ENCODE results near the gene PROZ. TPM values are rescaled to one million over a fixed set of nuclear protein-coding genes. Genes with fewer than 3 reads are reported as not detected.

Gene PROZ
- total RNA-seq, 4 donors from 2014 or later, result not detected

DNA sequence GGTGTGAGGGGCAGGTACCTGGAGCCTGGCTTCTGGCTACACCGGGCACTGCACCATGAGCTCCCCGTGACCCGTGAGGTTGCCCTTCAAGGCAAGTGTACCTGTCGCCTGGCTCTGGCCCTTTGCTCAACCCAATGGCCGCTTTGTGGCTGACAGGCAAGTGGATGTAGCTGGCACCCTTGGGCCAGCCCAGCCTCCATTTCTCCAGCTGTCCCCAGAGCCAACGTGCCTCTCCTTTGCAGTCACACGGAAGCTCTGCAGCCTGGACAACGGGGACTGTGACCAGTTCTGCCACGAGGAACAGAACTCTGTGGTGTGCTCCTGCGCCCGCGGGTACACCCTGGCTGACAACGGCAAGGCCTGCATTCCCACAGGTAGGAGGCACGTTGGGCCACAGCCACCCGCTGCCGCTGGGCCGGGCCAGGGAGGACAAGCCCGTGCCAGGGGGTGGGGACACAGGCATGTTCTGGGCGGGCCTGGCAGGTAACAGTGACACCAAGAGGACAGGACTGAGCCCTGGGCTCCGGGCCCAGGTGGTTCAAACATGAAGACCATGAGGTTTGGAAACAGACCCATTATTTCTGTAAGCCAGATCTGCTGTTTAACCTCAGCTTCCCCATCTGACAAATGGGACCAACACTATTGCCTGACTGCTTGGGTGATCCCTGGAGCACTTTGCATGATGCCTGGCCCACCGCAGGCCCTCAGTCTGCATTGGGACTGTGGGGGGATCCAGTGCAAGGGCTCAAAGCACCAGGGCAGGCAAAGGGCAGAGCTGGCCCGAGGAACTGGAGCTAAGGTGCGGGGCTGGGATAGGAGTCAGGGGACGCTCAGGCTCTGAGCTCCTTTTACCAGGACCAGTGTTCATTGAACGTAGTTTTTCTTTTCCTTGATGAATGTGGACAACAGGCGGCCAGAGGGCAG, 17.5 kb upstream of the PROZ start:
- no peak overlapping the region for H3K27ac ChIP-seq
- H3K4me1 ChIP-seq, result no peaks in the 10 kb centered on the region
- H3K36me3 ChIP-seq, result peaks cover 0 to 11% (median 0%) of the 10 kb centered on the region in 3 donors
- no peak overlapping the region for H3K4me3 ChIP-seq
- H3K9me3 ChIP-seq, result no peaks in the 10 kb centered on the region
- DNase-seq, result no peak
- 88 to 91% methylated on average over 9 to 11 of the region's 26 CpGs for WGBS, 2 donors
- TF ChIP-seq, protein P1, sequence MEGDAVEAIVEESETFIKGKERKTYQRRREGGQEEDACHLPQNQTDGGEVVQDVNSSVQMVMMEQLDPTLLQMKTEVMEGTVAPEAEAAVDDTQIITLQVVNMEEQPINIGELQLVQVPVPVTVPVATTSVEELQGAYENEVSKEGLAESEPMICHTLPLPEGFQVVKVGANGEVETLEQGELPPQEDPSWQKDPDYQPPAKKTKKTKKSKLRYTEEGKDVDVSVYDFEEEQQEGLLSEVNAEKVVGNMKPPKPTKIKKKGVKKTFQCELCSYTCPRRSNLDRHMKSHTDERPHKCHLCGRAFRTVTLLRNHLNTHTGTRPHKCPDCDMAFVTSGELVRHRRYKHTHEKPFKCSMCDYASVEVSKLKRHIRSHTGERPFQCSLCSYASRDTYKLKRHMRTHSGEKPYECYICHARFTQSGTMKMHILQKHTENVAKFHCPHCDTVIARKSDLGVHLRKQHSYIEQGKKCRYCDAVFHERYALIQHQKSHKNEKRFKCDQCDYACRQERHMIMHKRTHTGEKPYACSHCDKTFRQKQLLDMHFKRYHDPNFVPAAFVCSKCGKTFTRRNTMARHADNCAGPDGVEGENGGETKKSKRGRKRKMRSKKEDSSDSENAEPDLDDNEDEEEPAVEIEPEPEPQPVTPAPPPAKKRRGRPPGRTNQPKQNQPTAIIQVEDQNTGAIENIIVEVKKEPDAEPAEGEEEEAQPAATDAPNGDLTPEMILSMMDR (IDR thresholded peaks at IDR 0.05), result no peak
- no peak for TF ChIP-seq POLR2A (IDR thresholded peaks at IDR 0.05)
- no peaks in the 10 kb centered on the region for H3K27me3 ChIP-seq
- intact Hi-C loops (cut with DNase I), result no loop called here

DNA sequence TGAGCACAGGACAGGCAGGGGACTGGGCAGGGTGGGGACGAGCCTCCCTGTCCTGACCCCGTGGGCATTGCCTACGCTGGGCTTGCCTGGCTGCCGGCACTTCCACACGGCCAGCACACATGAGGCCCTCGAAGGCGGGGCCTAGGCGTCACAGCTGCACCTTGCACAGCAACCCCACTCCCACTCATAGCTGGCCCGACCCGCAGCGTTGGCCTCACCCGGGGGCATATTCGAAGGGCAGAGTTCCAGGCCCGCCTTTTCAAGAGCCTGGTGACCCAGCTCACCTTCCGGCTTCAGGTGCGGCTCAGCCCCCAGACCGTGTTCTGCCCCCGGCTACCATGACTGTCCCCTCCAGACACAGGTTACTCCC, 16.9 kb upstream of the PROZ start:
- DNase-seq, result no peak
- no peaks in the 10 kb centered on the region for H3K4me1 ChIP-seq
- WGBS, 2 donors, result 75 to 94% methylated on average over 7 to 13 of the region's 18 CpGs
- peaks cover 0 to 11% (median 0%) of the 10 kb centered on the region in 3 donors for H3K36me3 ChIP-seq
- H3K27me3 ChIP-seq, result no peaks in the 10 kb centered on the region
- intact Hi-C loops (cut with DNase I), result no loop called here
- H3K9me3 ChIP-seq, result no peaks in the 10 kb centered on the region
- H3K27ac ChIP-seq, result no peak overlapping the region
- no peak overlapping the region for H3K4me3 ChIP-seq
- TF ChIP-seq POLR2A (IDR thresholded peaks at IDR 0.05), result no peak
- TF ChIP-seq, protein P1 (IDR thresholded peaks at IDR 0.05), result no peak

GRCh38 chr13:113142876-113143275, 15.6 kb upstream of the PROZ start:
- 78 to 81% methylated on average over 7 of the region's 7 CpGs for WGBS, 2 donors
- Histone ChIP-seq H3K36me3 (peaks cover 0 to 11% (median 0%) of the 10 kb centered on the region in 3 donors), H3K4me1 (no peaks in the 10 kb centered on the region), H3K27ac (no peak overlapping the region), H3K4me3 (no peak overlapping the region), H3K9me3 (no peaks in the 10 kb centered on the region), H3K27me3 (no peaks in the 10 kb centered on the region)
- TF ChIP-seq, protein P1 (IDR thresholded peaks at IDR 0.05), result no peak
- no peak for TF ChIP-seq POLR2A (IDR thresholded peaks at IDR 0.05)
- DNase-seq, result no peak
- intact Hi-C loops (cut with DNase I), result no loop called here

DNA sequence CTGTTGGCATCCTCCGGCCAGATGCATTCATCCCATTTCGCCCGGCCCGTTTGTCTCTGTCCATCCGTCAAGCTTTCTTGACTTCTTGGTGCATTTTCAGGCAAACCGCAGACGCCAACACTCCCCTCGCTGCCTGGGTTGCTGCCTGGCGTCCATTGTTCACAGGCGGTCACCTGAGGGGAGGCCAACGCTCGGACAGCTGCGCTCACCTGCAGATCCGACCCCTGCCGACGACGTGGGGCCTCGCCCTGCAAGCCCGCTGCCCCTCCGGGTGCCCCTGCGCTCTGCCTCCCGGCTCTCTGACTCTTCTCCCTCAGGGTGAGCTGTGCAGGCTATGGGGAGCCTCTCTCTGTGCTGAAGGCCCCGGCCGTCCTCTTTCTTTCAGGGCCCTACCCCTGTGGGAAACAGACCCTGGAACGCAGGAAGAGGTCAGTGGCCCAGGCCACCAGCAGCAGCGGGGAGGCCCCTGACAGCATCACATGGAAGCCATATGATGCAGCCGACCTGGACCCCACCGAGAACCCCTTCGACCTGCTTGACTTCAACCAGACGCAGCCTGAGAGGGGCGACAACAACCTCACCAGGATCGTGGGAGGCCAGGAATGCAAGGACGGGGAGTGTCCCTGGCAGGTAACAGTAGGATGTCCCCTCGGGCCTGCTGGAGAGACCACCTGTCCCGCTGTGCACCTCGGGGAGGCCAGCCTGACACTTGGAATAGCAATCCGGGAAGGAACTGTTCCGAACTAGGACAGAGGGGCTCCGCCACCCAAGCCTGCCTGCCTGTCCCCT, 14.8 kb upstream of the PROZ start:
- H3K27me3 ChIP-seq, result no peaks in the 10 kb centered on the region
- no peaks in the 10 kb centered on the region for H3K9me3 ChIP-seq
- no peak overlapping the region for H3K27ac ChIP-seq
- WGBS, 2 donors, result 83 to 88% methylated on average over 16 to 22 of the region's 39 CpGs
- intact Hi-C loops (cut with DNase I), result no loop called here
- no peak for DNase-seq
- no peaks in the 10 kb centered on the region for H3K4me1 ChIP-seq
- TF ChIP-seq, protein P1 (IDR thresholded peaks at IDR 0.05), result no peak
- TF ChIP-seq POLR2A (IDR thresholded peaks at IDR 0.05), result no peak
- peaks cover 0 to 11% (median 0%) of the 10 kb centered on the region in 3 donors for H3K36me3 ChIP-seq
- H3K4me3 ChIP-seq, result no peak overlapping the region

DNA sequence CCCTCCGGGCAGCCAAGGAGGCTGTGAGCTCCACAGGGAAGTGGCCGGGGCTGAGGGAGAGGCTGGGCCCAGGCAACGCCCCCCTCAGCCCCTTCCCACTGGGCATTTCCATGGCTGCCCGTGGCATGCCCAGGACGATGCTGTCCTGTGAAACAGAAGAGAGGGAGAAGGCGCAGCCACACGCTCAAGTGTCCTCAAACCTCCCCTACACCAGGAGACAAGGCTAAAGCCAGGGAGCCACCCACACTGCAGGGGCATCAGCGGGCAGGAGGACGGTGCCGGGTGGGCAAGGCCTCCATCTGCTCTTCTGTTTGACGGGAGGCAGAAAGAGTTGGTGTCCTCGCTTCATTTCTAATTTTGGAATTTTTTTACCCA, 14.2 kb upstream of the PROZ start:
- intact Hi-C loops (cut with DNase I), result no loop called here
- H3K27ac ChIP-seq, result no peak overlapping the region
- no peaks in the 10 kb centered on the region for H3K4me1 ChIP-seq
- DNase-seq, result no peak
- H3K36me3 ChIP-seq, result peaks cover 0 to 11% (median 0%) of the 10 kb centered on the region in 3 donors
- TF ChIP-seq, protein P1 (IDR thresholded peaks at IDR 0.05), result no peak
- no peak for TF ChIP-seq POLR2A (IDR thresholded peaks at IDR 0.05)
- H3K9me3 ChIP-seq, result no peaks in the 10 kb centered on the region
- no peak overlapping the region for H3K4me3 ChIP-seq
- no peaks in the 10 kb centered on the region for H3K27me3 ChIP-seq
- WGBS, 2 donors, result 91 to 93% methylated on average over 5 to 9 of the region's 12 CpGs
